C4-2B (cell line): ENCODE data around the gene RMI2.

Source experiments
- CTCF ChIP-seq: fragments of 450-650 bp; conservative IDR thresholded peaks from 2 replicates; pipeline ENCODE4 v1.5.1; 2017; ENCODE audit warnings: mild to moderate bottlenecking
- ZFX ChIP-seq: fragments of 450-650 bp; IDR thresholded peaks from 2 replicates; pipeline ENCODE4 v1.6.1; 2017

- TF ChIP-seq CTCF (no peak), ZFX (no peak)
Measured at GRCh38 chr16:11370084-11370931, 25.0 kb downstream of the RMI2 start.
